Kidney (tissue), 14 donors: Measurements from ENCODE around the gene PRKACA. TPM values are rescaled to one million over a fixed set of nuclear protein-coding genes. Genes with fewer than 3 reads are reported as not detected.

Experiments used
- DNase-seq, 5 donors: peaks; one replicate each; pipeline ENCODE4 v3.0.0-alpha.2; 2013 to 2020
- FAIRE-seq: peaks from 2 replicates; lab custom pipeline; 2012; peaks lifted over from hg19 to GRCh38; lab: Jason Lieb, UNC
- H3K27ac ChIP-seq, 2 donors: one replicate each; pipeline ENCODE4 v1.7.0; 2013; ENCODE audit warnings: low read depth in 2 of 2, low read length in 2 of 2, inconsistent platforms in 1 of 2
- H3K27me3 ChIP-seq: one replicate; pipeline ENCODE4 v1.7.1; 2013; ENCODE audit warnings: low read length, inconsistent platforms; ENCODE audit not compliant: control insufficient read depth, insufficient read depth
- H3K36me3 ChIP-seq, 3 donors: one replicate each; pipeline versions ENCODE4 v1.7.0 to v1.7.1; 2013; ENCODE audit warnings: low read length in 3 of 3, control low read depth in 1 of 3, inconsistent platforms in 1 of 3; ENCODE audit not compliant: insufficient read depth in 3 of 3, control insufficient read depth in 2 of 3
- H3K4me1 ChIP-seq, 3 donors: one replicate each; pipeline versions ENCODE4 v1.7.0 to v1.7.1; 2013; ENCODE audit warnings: low read length in 3 of 3, inconsistent platforms in 1 of 3, low read depth in 1 of 3; ENCODE audit not compliant: control insufficient read depth in 2 of 3, insufficient read depth in 2 of 3
- H3K4me3 ChIP-seq, 3 donors: one replicate each; pipeline versions ENCODE4 v1.7.0 to v1.8.1; 2013; ENCODE audit warnings: low read length in 3 of 3, control low read depth in 1 of 3, inconsistent platforms in 1 of 3
- H3K9ac ChIP-seq, 3 donors: one replicate each; pipeline versions ENCODE4 v1.7.0 to v1.7.1; 2013; ENCODE audit warnings: low read length in 3 of 3, control low read depth in 1 of 3, inconsistent platforms in 1 of 3
- H3K9me3 ChIP-seq, 3 donors: one replicate each; pipeline versions ENCODE4 v1.7.0 to v1.7.1; 2013; ENCODE audit warnings: low read length in 3 of 3, control low read depth in 1 of 3, inconsistent platforms in 1 of 3; ENCODE audit not compliant: control insufficient read depth in 2 of 3, insufficient read depth in 1 of 3
- CTCF ChIP-seq: IDR thresholded peaks from 3 replicates; pipeline ENCODE4 v1.5.1; 2012; ENCODE audit warnings: mild to moderate bottlenecking, moderate library complexity, borderline replicate concordance; ENCODE audit not compliant: insufficient read depth; ENCODE audit errors: extremely low read depth
- intact Hi-C: fragments of 100-400 bp; cut with DNase I; formaldehyde crosslinking; loops from one replicate; pipeline ENCODE4 v1.11.1; 2022
- polyA plus RNA-seq: library from polyadenylated mRNA; stranded (reverse); fragments of 350-450 nt; fragmentation: Illumina TruSeq; extraction: RNeasy Lipid Tissue Mini Kit (QIAGEN cat#74804); gene quantifications from one replicate; pipeline ENCODE4 v1.2.3, GENCODE V29; 2014; ENCODE audit warnings: low read depth, low replicate concordance; ENCODE audit not compliant: insufficient read depth
- total RNA-seq: library from RNA; stranded (reverse); fragmentation: NEBNext Ultra II Directional; extraction: Animal tissue kit (Norgen Biotek cat#: 25700); gene quantifications from one replicate; pipeline ENCODE4 v1.2.1, GENCODE V29; 2021
- donor health status: control.
- donor health status: control.
- donor health status: control.
- donor health status: control.
- donor health status: control.
- donor health status: DM: yes; HTN: yes; CAD: no.
- donor health status: Normal renal cell carcinoma (clear cell type).

Gene PRKACA
- total and polyA plus RNA-seq, 2 donors from 2014 or later: 51.4 to 92.3 TPM

GRCh38 chr19:14094854-14095253 is 22.7 kb downstream of the PRKACA start:
- Histone ChIP-seq H3K4me1 (no peaks in the 10 kb centered on the region), H3K4me3 (no peak overlapping the region), H3K27me3 (no peaks in the 10 kb centered on the region), H3K36me3 (peaks cover 0 to 11% (median 2%) of the 10 kb centered on the region in 3 donors), H3K9ac (no peak overlapping the region), H3K9me3 (peaks cover 0 to 8% (median 4%) of the 10 kb centered on the region in 3 donors), H3K27ac (no peak overlapping the region)
- FAIRE-seq (no peak), DNase-seq (no peak)
- no peak for TF ChIP-seq CTCF
- intact Hi-C loops: no loop called here

GRCh38 chr19:14093117-14093823 is 24.3 kb downstream of the PRKACA start:
- H3K36me3 ChIP-seq: peaks cover 0 to 11% (median 5%) of the 10 kb centered on the region in 3 donors
- FAIRE-seq (no peak), DNase-seq (no peak)
- H3K27ac ChIP-seq: no peak overlapping the region
- intact Hi-C loops: no loop called here
- no peaks in the 10 kb centered on the region for H3K4me1 ChIP-seq
- no peaks in the 10 kb centered on the region for H3K27me3 ChIP-seq
- TF ChIP-seq CTCF: no peak
- no peak overlapping the region for H3K4me3 ChIP-seq
- peaks cover 0 to 8% (median 4%) of the 10 kb centered on the region in 3 donors for H3K9me3 ChIP-seq
- no peak overlapping the region for H3K9ac ChIP-seq

GRCh38 chr19:14091813-14092462 is 25.6 kb downstream of the PRKACA start:
- no peak for TF ChIP-seq CTCF
- Histone ChIP-seq H3K4me1 (no peaks in the 10 kb centered on the region), H3K9me3 (peaks cover 0 to 8% (median 4%) of the 10 kb centered on the region in 3 donors), H3K27ac (peak overlapping the region in 1 of 2 donors; percentile 94), H3K27me3 (no peaks in the 10 kb centered on the region), H3K9ac (peak overlapping the region in 1 of 3 donors; percentile 51), H3K4me3 (peak overlapping the region in 1 of 3 donors; percentile 82), H3K36me3 (peaks cover 2 to 7% (median 2%) of the 10 kb centered on the region in 3 donors)
- FAIRE-seq: no peak
- intact Hi-C loops: no loop called here
- peak in 2 of 5 donors; percentile 50 to 86 for DNase-seq
